SK-N-SH (cell line): ENCODE measurements around the gene COL23A1. TPM values are rescaled to one million over a fixed set of nuclear protein-coding genes. Genes with fewer than 3 reads are reported as not detected.
A peak's percentile ranks its signal among the peaks of the same experiment; 100 is the strongest.

Source experiments
- CTCF ChIA-PET: fragments of 300-600, 350-600 bp; formaldehyde crosslinking; extraction: SDS; loops from one replicate; lab custom pipeline; 2021; lab: Yijun Ruan, JAX
- POLR2A ChIA-PET: fragments of 350-600 bp; sonication (Branson Sonifier 250); formaldehyde crosslinking; extraction: SDS; loops from one replicate; lab custom pipeline; 2020; ENCODE audit warnings: antibody characterized with exemption, inconsistent platforms; lab: Yijun Ruan, JAX
- DNase-seq: peaks from one replicate; pipeline ENCODE4 v3.0.0; 2012
- H2AFZ ChIP-seq: fragments of 200-600 bp; sonication (generic); 2 replicates; pipeline ENCODE4 v1.8.1; 2016; ENCODE audit warnings: antibody characterized with exemption, mild to moderate bottlenecking, low read depth
- H3F3A ChIP-seq: fragments of 200-600 bp; sonication (generic); replicated peaks from 2 replicates; pipeline ENCODE3; 2016; ENCODE audit warnings: antibody characterized with exemption, mild to moderate bottlenecking; ENCODE audit not compliant: insufficient read depth
- H3K27ac ChIP-seq, 2 experiments: fragments of 200-500 bp in 1 of 2; fragments of 200-600 bp in 1 of 2; sonication (Bioruptor generic) in 1 of 2; sonication (generic), shearing (Covaris generic) in 1 of 2; 2 replicates each; pipeline versions ENCODE4 v1.5.1 to v1.6.1; 2014 to 2016; ENCODE audit warnings: low read depth in 2 of 2, inconsistent platforms in 1 of 2, low read length in 1 of 2, mild to moderate bottlenecking in 1 of 2, mixed read lengths in 1 of 2
- H3K27me3 ChIP-seq: fragments of 200-600 bp; sonication (generic), shearing (Covaris generic); 2 replicates; pipeline ENCODE4 v1.6.1; 2016; ENCODE audit warnings: mixed run types; ENCODE audit not compliant: insufficient read depth
- H3K36me3 ChIP-seq, 2 experiments: fragments of 200-500 bp in 1 of 2; fragments of 200-600 bp in 1 of 2; sonication (Bioruptor generic) in 1 of 2; sonication (generic) in 1 of 2; replicated peaks in 1 of 2; 2 replicates each; pipeline versions ENCODE3 to v1.5.1; 2014 to 2016; ENCODE audit warnings: low read length in 1 of 2, mild to moderate bottlenecking in 1 of 2; ENCODE audit not compliant: insufficient read depth in 2 of 2, control insufficient read depth in 1 of 2
- H3K4me1 ChIP-seq, 2 experiments: fragments of 200-500 bp in 1 of 2; fragments of 200-600 bp in 1 of 2; sonication (Bioruptor generic) in 1 of 2; sonication (generic), shearing (Covaris generic) in 1 of 2; 2 replicates each; pipeline versions ENCODE4 v1.5.1 to v1.6.1; 2014 to 2016; ENCODE audit warnings: low read depth in 1 of 2, low read length in 1 of 2, mixed run types in 1 of 2; ENCODE audit not compliant: insufficient read depth in 2 of 2, control insufficient read depth in 1 of 2
- H3K4me2 ChIP-seq: fragments of 200-600 bp; sonication (generic), shearing (Covaris generic); 2 replicates; pipeline ENCODE4 v1.6.1; 2017; ENCODE audit warnings: mixed run types
- H3K4me3 ChIP-seq, 2 experiments: fragments of 200-500 bp in 1 of 2; fragments of 200-600 bp in 1 of 2; sonication (Bioruptor generic) in 1 of 2; sonication (generic), shearing (Covaris generic) in 1 of 2; 2 replicates each; pipeline versions ENCODE4 v1.5.1 to v1.8.1; 2014 to 2016; ENCODE audit warnings: low read depth in 2 of 2, inconsistent platforms in 1 of 2, low read length in 1 of 2, mild to moderate bottlenecking in 1 of 2, mixed read lengths in 1 of 2, moderate library complexity in 1 of 2
- H3K79me2 ChIP-seq: fragments of 200-600 bp; sonication (generic); 2 replicates; pipeline ENCODE4 v1.8.1; 2017; ENCODE audit warnings: mild to moderate bottlenecking; ENCODE audit not compliant: insufficient read depth
- H3K9ac ChIP-seq: fragments of 200-600 bp; sonication (generic); 2 replicates; pipeline ENCODE4 v1.6.1; 2017; ENCODE audit warnings: mixed run types
- H3K9me2 ChIP-seq: fragments of 200-600 bp; sonication (generic); 2 replicates; pipeline ENCODE4 v1.6.1; 2017; ENCODE audit warnings: mixed run types
- H3K9me3 ChIP-seq: fragments of 200-600 bp; sonication (generic); 2 replicates; pipeline ENCODE4 v1.6.1; 2017; ENCODE audit warnings: mixed run types, mild to moderate bottlenecking, moderate library complexity
- H4K20me1 ChIP-seq: fragments of 200-600 bp; sonication (generic); 2 replicates; pipeline ENCODE4 v1.6.1; 2017; ENCODE audit warnings: mild to moderate bottlenecking, mixed run types; ENCODE audit not compliant: insufficient read depth
- CHD2 ChIP-seq: fragments of 150-350 bp; IDR thresholded peaks from 2 replicates; pipeline ENCODE4 v1.6.1; 2018; ENCODE audit warnings: low read length; ENCODE audit not compliant: partially characterized antibody
- ELF1 ChIP-seq: IDR thresholded peaks from 2 replicates; pipeline ENCODE4 v1.4.0; 2012
- EP300 ChIP-seq, 2 experiments: IDR thresholded peaks; 2 replicates each; pipeline versions ENCODE4 v1.4.0 to v1.6.1; 2012; ENCODE audit warnings: borderline replicate concordance in 1 of 2, low read depth in 1 of 2, low read length in 1 of 2
- EZH2phosphoT487 ChIP-seq: fragments of 200-600 bp; sonication (generic); IDR thresholded peaks from 2 replicates; pipeline ENCODE4 v1.6.1; 2017; ENCODE audit warnings: low read depth, mixed run types, mild to moderate bottlenecking, antibody characterized with exemption, moderate library complexity, borderline replicate concordance
- FOSL2 ChIP-seq: IDR thresholded peaks from 2 replicates; pipeline ENCODE4 v1.4.0; 2012; ENCODE audit warnings: low read depth, mild to moderate bottlenecking, moderate library complexity, borderline replicate concordance
- FOXM1 ChIP-seq: IDR thresholded peaks from 2 replicates; pipeline ENCODE4 v1.4.0; 2012; ENCODE audit warnings: low read depth, mild to moderate bottlenecking
- GABPA ChIP-seq: IDR thresholded peaks from 2 replicates; pipeline ENCODE4 v1.4.0; 2012; ENCODE audit warnings: low read depth, mild to moderate bottlenecking
- GATA2 ChIP-seq: sonication (generic); formaldehyde crosslinking; IDR thresholded peaks from 2 replicates; pipeline ENCODE4 v1.5.0; 2020; ENCODE audit warnings: mild to moderate bottlenecking, missing genetic modification reagents
- JUND ChIP-seq: IDR thresholded peaks from 2 replicates; pipeline ENCODE4 v1.4.0; 2012
- MXI1 ChIP-seq: IDR thresholded peaks from 2 replicates; pipeline ENCODE4 v1.6.1; 2012; ENCODE audit warnings: mild to moderate bottlenecking, low read depth, low read length, improper control_type of control experiment
- NRF1 ChIP-seq: IDR thresholded peaks from 2 replicates; pipeline ENCODE4 v1.6.1; 2012; ENCODE audit warnings: low read depth, mild to moderate bottlenecking, low read length
- POLR2AphosphoS5 ChIP-seq: IDR thresholded peaks from 2 replicates; pipeline ENCODE4 v1.6.1; 2012; ENCODE audit warnings: low read depth, low read length
- RFX5 ChIP-seq: IDR thresholded peaks from 2 replicates; pipeline ENCODE4 v1.6.1; 2012; ENCODE audit warnings: mild to moderate bottlenecking, improper control_type of control experiment, low read length
- RXRA ChIP-seq: IDR thresholded peaks from 2 replicates; pipeline ENCODE4 v1.4.0; 2012; ENCODE audit warnings: low read depth, mild to moderate bottlenecking, borderline replicate concordance
- TAF1 ChIP-seq: IDR thresholded peaks from 2 replicates; pipeline ENCODE4 v1.6.1; 2012; ENCODE audit warnings: low read depth, mild to moderate bottlenecking, low read length, moderate library complexity, borderline replicate concordance
- TCF12 ChIP-seq: IDR thresholded peaks from 2 replicates; pipeline ENCODE4 v1.4.0; 2012
- TEAD4 ChIP-seq: IDR thresholded peaks from 2 replicates; pipeline ENCODE4 v1.4.0; 2012; ENCODE audit warnings: mild to moderate bottlenecking, borderline replicate concordance; ENCODE audit not compliant: insufficient read depth
- WGBS: methylation state at CpG from one replicate; pipeline ENCODE4 v1.1.6; 2017; ENCODE audit warnings: low lambda C conversion rate; 5-methylcytosine and 5-hydroxymethylcytosine counted together
- polyA plus RNA-seq, 3 experiments: library from polyadenylated mRNA; depleted of rRNA; stranded (reverse); fragments of >200 nt; gene quantifications; 2 replicates each; pipeline ENCODE4 v1.2.3, GENCODE V29; 2012
- TF ChIP-seq, protein P1 (sequence below): IDR thresholded peaks from 2 replicates; pipeline ENCODE4 v1.4.0; 2012; ENCODE audit warnings: low read depth
- TF ChIP-seq, protein P2 (sequence below): fragments of 150-350 bp; IDR thresholded peaks from 2 replicates; pipeline ENCODE4 v1.6.1; 2017; ENCODE audit warnings: antibody characterized with exemption, low read length, low read depth, borderline replicate concordance
- TF ChIP-seq, protein P3 (sequence below): fragments of 200-600 bp; sonication (generic); IDR thresholded peaks from 2 replicates; pipeline ENCODE4 v1.6.1; 2017; ENCODE audit warnings: antibody characterized with exemption, mild to moderate bottlenecking, moderate library complexity

The COL23A1 gene
- polyA plus RNA-seq, 1 of the 3 experiments (the other 2 are of a cell fraction) = 0.10 TPM

DNA sequence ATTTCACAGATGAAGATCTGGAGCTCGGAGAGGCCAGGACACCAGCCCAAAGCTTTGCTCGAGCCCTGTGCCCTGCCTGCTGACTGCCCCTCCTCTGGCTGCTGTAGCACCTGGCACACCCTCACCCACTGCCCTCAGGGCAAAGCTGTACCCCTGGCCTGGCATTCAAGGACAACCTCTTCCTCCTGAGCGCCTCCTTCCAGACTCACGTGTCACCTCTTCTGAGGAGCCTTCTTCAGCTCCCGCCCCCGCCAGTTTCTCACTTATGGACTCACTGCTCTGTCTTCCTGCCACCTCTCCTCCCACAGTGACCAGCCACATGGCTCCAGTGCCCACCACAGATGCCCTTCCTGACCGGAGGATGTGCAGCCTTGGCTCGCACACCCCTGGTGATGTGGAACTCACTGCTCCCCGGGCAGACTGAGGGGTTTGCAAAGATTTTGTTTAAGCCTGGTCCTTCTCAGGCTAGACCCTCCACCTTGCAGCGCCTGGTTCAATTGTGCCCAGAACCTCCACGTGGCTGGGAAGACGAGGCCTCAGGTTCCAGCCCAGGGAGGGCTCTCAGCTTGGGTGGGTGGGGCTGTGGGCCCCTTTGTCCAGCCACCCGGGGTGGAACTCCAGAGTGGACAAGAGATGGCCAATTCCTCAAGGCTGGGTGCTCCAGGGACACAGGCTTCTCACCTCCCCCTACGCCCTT is 311.0 kb downstream of the COL23A1 start:
- H3K27ac ChIP-seq = no peak overlapping the region
- no peaks in the 10 kb centered on the region for H3K36me3 ChIP-seq
- H3K4me1 ChIP-seq = peaks cover 0 to 28% of the 10 kb centered on the region in 2 experiments; a peak in 1 of 4 replicates
- no peaks in the 10 kb centered on the region for H3F3A ChIP-seq
- H3K79me2 ChIP-seq = no peaks in the 10 kb centered on the region
- no peak overlapping the region for H3K4me2 ChIP-seq
- H3K9me3 ChIP-seq = no peaks in the 10 kb centered on the region
- no peaks in the 10 kb centered on the region for H3K9me2 ChIP-seq
- TF ChIP-seq EZH2phosphoT487 (no peak), TEAD4 (no peak), MXI1 (no peak)
- TF ChIP-seq, protein P1, sequence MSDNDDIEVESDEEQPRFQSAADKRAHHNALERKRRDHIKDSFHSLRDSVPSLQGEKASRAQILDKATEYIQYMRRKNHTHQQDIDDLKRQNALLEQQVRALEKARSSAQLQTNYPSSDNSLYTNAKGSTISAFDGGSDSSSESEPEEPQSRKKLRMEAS = no peak
- H3K4me3 ChIP-seq = no peak overlapping the region
- no peak overlapping the region for H3K9ac ChIP-seq
- 50% methylated on average over 11 of the region's 14 CpGs for WGBS
- DNase-seq = no peak
- H4K20me1 ChIP-seq = no peaks in the 10 kb centered on the region
- ChIA-PET CTCF (interaction anchor here (0.6 to 13.7 kb wide), 42 partner anchors 8 to 345 kb away, joined by 3 to 265 read pairs (median 6); partner anchors contain the start of gene COL23A1), POLR2A (no interaction called here)
- no peaks in the 10 kb centered on the region for H3K27me3 ChIP-seq
- H2AFZ ChIP-seq = no peak overlapping the region

DNA sequence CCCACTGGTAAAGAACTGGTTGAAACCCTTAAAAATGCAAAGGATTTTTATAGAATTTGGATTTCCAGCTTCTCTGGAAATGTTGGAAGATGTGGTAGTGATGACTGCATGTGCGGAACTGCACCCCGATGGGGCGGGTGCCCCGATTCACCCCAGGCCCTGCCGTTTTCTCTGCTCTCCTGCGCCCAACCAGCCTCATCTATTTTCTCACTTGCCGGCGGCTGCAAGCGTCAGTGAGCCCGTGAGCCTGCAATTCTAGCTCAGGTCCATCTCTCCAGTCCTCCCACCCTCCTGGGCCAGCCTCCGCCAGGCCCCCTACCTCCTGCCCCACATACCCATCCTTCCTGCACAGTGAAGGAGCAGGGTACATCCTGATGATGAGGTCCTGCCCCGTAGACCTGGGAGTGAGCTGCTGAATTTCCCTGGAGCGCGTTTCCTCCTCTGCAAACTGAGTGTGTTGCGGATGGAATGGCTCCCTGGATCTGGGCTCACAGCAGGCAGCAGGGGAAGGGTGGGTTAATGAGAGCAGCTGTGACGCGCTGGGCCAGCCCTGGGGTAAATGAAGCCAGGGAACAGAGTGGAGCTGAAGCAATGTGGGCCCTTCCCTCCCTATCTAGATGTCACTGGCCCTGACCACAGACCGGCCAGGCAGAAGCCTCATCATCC is 311.7 kb downstream of the COL23A1 start:
- H3K9me2 ChIP-seq = no peaks in the 10 kb centered on the region
- DNase-seq = peak; percentile 49
- no peaks in the 10 kb centered on the region for H3K27me3 ChIP-seq
- H3F3A ChIP-seq = no peaks in the 10 kb centered on the region
- ChIA-PET POLR2A (interaction anchor here (1.2 kb wide), 1 partner anchor 312 kb away, joined by 4 read pairs; the partner anchor contains the start of gene COL23A1), CTCF (interaction anchor here (1.0 to 13.7 kb wide), 17 partner anchors 11 to 344 kb away, joined by 3 to 265 read pairs (median 9); partner anchors contain the start of gene COL23A1)
- H4K20me1 ChIP-seq = no peaks in the 10 kb centered on the region
- no peaks in the 10 kb centered on the region for H3K9me3 ChIP-seq
- no peak overlapping the region for H2AFZ ChIP-seq
- no peak overlapping the region for H3K4me2 ChIP-seq
- no peak overlapping the region for H3K27ac ChIP-seq
- H3K4me3 ChIP-seq = no peak overlapping the region
- WGBS = 60% methylated on average over 14 of the region's 18 CpGs
- H3K36me3 ChIP-seq = no peaks in the 10 kb centered on the region
- H3K4me1 ChIP-seq = peaks cover 0 to 28% of the 10 kb centered on the region in 2 experiments; a peak in 1 of 4 replicates
- TF ChIP-seq RXRA (no peak), EZH2phosphoT487 (no peak), CHD2 (no peak), TAF1 (no peak), RFX5 (no peak), NRF1 (no peak), JUND (no peak), FOSL2 (no peak), FOXM1 (no peak), POLR2AphosphoS5 (no peak), ELF1 (no peak), GATA2 (no peak), EP300 (IDR thresholded peaks at IDR 0.05; ENCODE audit: borderline replicate concordance in 1 of 2, low read depth in 1 of 2, low read length in 1 of 2) (no peak), MXI1 (no peak), TCF12 (no peak), GABPA (no peak)
- TF ChIP-seq, protein P2, sequence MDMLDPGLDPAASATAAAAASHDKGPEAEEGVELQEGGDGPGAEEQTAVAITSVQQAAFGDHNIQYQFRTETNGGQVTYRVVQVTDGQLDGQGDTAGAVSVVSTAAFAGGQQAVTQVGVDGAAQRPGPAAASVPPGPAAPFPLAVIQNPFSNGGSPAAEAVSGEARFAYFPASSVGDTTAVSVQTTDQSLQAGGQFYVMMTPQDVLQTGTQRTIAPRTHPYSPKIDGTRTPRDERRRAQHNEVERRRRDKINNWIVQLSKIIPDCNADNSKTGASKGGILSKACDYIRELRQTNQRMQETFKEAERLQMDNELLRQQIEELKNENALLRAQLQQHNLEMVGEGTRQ = no peak
- TF ChIP-seq, protein P3, sequence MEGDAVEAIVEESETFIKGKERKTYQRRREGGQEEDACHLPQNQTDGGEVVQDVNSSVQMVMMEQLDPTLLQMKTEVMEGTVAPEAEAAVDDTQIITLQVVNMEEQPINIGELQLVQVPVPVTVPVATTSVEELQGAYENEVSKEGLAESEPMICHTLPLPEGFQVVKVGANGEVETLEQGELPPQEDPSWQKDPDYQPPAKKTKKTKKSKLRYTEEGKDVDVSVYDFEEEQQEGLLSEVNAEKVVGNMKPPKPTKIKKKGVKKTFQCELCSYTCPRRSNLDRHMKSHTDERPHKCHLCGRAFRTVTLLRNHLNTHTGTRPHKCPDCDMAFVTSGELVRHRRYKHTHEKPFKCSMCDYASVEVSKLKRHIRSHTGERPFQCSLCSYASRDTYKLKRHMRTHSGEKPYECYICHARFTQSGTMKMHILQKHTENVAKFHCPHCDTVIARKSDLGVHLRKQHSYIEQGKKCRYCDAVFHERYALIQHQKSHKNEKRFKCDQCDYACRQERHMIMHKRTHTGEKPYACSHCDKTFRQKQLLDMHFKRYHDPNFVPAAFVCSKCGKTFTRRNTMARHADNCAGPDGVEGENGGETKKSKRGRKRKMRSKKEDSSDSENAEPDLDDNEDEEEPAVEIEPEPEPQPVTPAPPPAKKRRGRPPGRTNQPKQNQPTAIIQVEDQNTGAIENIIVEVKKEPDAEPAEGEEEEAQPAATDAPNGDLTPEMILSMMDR = no peak
- no peak overlapping the region for H3K9ac ChIP-seq
- no peaks in the 10 kb centered on the region for H3K79me2 ChIP-seq
